ENCODE results near the gene KRT222. TPM values are rescaled to one million over a fixed set of nuclear protein-coding genes. Genes with fewer than 3 reads are reported as not detected.

The KRT222 gene
- total RNA-seq, 1 experiment from 2014 or later: not detected

- Histone ChIP-seq H3K4me3 (ENCODE audit: low read length) (no peak overlapping the region), H3K79me2 (ENCODE audit: low read length) (peaks cover 16% of the 10 kb centered on the region), H4K20me1 (ENCODE audit: low read length) (no peaks in the 10 kb centered on the region), H3K27me3 (ENCODE audit: low read length) (no peaks in the 10 kb centered on the region), H3K36me3 (ENCODE audit: low read depth, low read length) (no peaks in the 10 kb centered on the region), H3K27ac (ENCODE audit: low read length) (no peak overlapping the region), H3K9me3 (ENCODE audit: low read length) (no peaks in the 10 kb centered on the region), H2AFZ (ENCODE audit: low read length) (no peak overlapping the region), H3K4me1 (ENCODE audit: insufficient read depth, low read length) (peaks cover 6% of the 10 kb centered on the region; the same call in 1 of the 2 replicates), H3K4me2 (ENCODE audit: low read length) (no peak overlapping the region), H3F3A (ENCODE audit: low read length, unreplicated experiment) (no peaks in the 10 kb centered on the region), H3K9ac (ENCODE audit: low read length) (no peak overlapping the region), H3K9me2 (replicated peaks; ENCODE audit: low read length) (no peaks in the 10 kb centered on the region)
- DNase-seq (no peak), ATAC-seq (no peak)
- ChIA-PET CTCF (no interaction called here), POLR2A (ENCODE audit: unreplicated experiment) (no interaction called here)
- intact Hi-C loops (cut with micrococcal nuclease): no loop called here
- no TSS peak for BruUV-seq (replicated peaks)
- TF ChIP-seq EZH2 (IDR thresholded peaks at IDR 0.05; ENCODE audit: low read length, unreplicated experiment) (no peak), CTCF (conservative IDR thresholded peaks at IDR 0.05; ENCODE audit: low read depth, low read length) (no peak), EZH2phosphoT487 (IDR thresholded peaks at IDR 0.05; ENCODE audit: borderline replicate concordance, low read length) (no peak)
Measured at GRCh38 chr17:40651939-40652338, 13.0 kb downstream of the KRT222 start.

- H3K9ac ChIP-seq (ENCODE audit: low read length): peak overlapping the region; percentile 97
- no peaks in the 10 kb centered on the region for H3K9me3 ChIP-seq (ENCODE audit: low read length)
- peaks cover 15% of the 10 kb centered on the region for H3K4me1 ChIP-seq (ENCODE audit: insufficient read depth, low read length)
- peaks cover 43% of the 10 kb centered on the region for H3K79me2 ChIP-seq (ENCODE audit: low read length)
- peak overlapping the region; percentile 79 for H3K4me3 ChIP-seq (ENCODE audit: low read length)
- ChIA-PET POLR2A (ENCODE audit: unreplicated experiment) (no interaction called here), CTCF (no interaction called here)
- DNase-seq (no peak), ATAC-seq (peak; percentile 52)
- BruUV-seq (replicated peaks): TSS peak; percentile 79
- peak overlapping the region; percentile 87 for H3K4me2 ChIP-seq (ENCODE audit: low read length)
- no peaks in the 10 kb centered on the region for H3F3A ChIP-seq (ENCODE audit: low read length, unreplicated experiment)
- TF ChIP-seq EZH2phosphoT487 (IDR thresholded peaks at IDR 0.05; ENCODE audit: borderline replicate concordance, low read length): no peak
- no peak for TF ChIP-seq CTCF (conservative IDR thresholded peaks at IDR 0.05; ENCODE audit: low read depth, low read length)
- TF ChIP-seq EZH2 (IDR thresholded peaks at IDR 0.05; ENCODE audit: low read length, unreplicated experiment): no peak
- no peaks in the 10 kb centered on the region for H3K27me3 ChIP-seq (ENCODE audit: low read length)
- no peaks in the 10 kb centered on the region for H3K9me2 ChIP-seq (replicated peaks; ENCODE audit: low read length)
- intact Hi-C loops (cut with micrococcal nuclease): no loop called here
- H2AFZ ChIP-seq (ENCODE audit: low read length): peak overlapping the region; percentile 91
- H4K20me1 ChIP-seq (ENCODE audit: low read length): no peaks in the 10 kb centered on the region
- H3K36me3 ChIP-seq (ENCODE audit: low read depth, low read length): peaks cover 14% of the 10 kb centered on the region; the same call in 1 of the 2 replicates
- H3K27ac ChIP-seq (ENCODE audit: low read length): peak overlapping the region; percentile 70
Measured at GRCh38 chr17:40648384-40648968, 16.5 kb downstream of the KRT222 start.

- DNase-seq: peak; percentile 46
- POLR2A ChIA-PET (ENCODE audit: unreplicated experiment): interaction anchor here (0.7 kb wide), 1 partner anchor 524 kb away, joined by 5 read pairs; no protein-coding TSS in a partner anchor
Measured at GRCh38 chr17:40647624-40648383, 17.2 kb downstream of the KRT222 start, which contains the start of gene SMARCE1. TSS of gene SMARCE1 (minus strand) at chr17:40647818. CDS start at chr17:40645802, 2,016 bp downstream.

More at GRCh38 chr17:40647624-40648383, 17.2 kb downstream of the KRT222 start, which contains the start of gene SMARCE1:
- peak; percentile 85 for ATAC-seq
- no peak for TF ChIP-seq EZH2 (IDR thresholded peaks at IDR 0.05; ENCODE audit: low read length, unreplicated experiment)
- TF ChIP-seq EZH2phosphoT487 (IDR thresholded peaks at IDR 0.05; ENCODE audit: borderline replicate concordance, low read length): no peak
- no peak for TF ChIP-seq CTCF (conservative IDR thresholded peaks at IDR 0.05; ENCODE audit: low read depth, low read length)
- Histone ChIP-seq H3K4me1 (ENCODE audit: insufficient read depth, low read length) (peaks cover 15% of the 10 kb centered on the region), H3K4me2 (ENCODE audit: low read length) (peak within 1 kb of the TSS; percentile 87), H3K9me3 (ENCODE audit: low read length) (no peaks in the 10 kb centered on the region), H3K79me2 (ENCODE audit: low read length) (peaks cover 43% of the 10 kb centered on the region), H3K36me3 (ENCODE audit: low read depth, low read length) (peaks cover 21% of the 10 kb centered on the region; the same call in 1 of the 2 replicates), H3K27me3 (ENCODE audit: low read length) (no peaks in the 10 kb centered on the region), H2AFZ (ENCODE audit: low read length) (peak within 1 kb of the TSS; percentile 91), H4K20me1 (ENCODE audit: low read length) (no peaks in the 10 kb centered on the region), H3K27ac (ENCODE audit: low read length) (peak within 1 kb of the TSS; percentile 70), H3K4me3 (ENCODE audit: low read length) (peak within 1 kb of the TSS; percentile 79), H3K9ac (ENCODE audit: low read length) (peak within 1 kb of the TSS; percentile 97), H3K9me2 (replicated peaks; ENCODE audit: low read length) (no peaks in the 10 kb centered on the region), H3F3A (ENCODE audit: low read length, unreplicated experiment) (no peaks in the 10 kb centered on the region)
- intact Hi-C loops (cut with micrococcal nuclease): no loop called here
- BruUV-seq (replicated peaks): no TSS peak
- CTCF ChIA-PET: no interaction called here
